DOHH2 (cell line): ENCODE results near the gene RMI1.

Experiments used
- EZH2phosphoT487 ChIP-seq: fragments of 200-600 bp; sonication (generic); IDR thresholded peaks from 2 replicates; pipeline ENCODE4 v1.6.1; 2017; ENCODE audit warnings: borderline replicate concordance, mild to moderate bottlenecking, antibody characterized with exemption, low read length, moderate library complexity, mixed read lengths
- TF ChIP-seq, protein P1 (sequence below): fragments of 200-600 bp; sonication (generic); IDR thresholded peaks from one replicate; pipeline ENCODE4 v1.5.1; 2014; ENCODE audit warnings: antibody characterized with exemption, mild to moderate bottlenecking, low read depth, low read length; ENCODE audit not compliant: poor library complexity, severe bottlenecking

DNA sequence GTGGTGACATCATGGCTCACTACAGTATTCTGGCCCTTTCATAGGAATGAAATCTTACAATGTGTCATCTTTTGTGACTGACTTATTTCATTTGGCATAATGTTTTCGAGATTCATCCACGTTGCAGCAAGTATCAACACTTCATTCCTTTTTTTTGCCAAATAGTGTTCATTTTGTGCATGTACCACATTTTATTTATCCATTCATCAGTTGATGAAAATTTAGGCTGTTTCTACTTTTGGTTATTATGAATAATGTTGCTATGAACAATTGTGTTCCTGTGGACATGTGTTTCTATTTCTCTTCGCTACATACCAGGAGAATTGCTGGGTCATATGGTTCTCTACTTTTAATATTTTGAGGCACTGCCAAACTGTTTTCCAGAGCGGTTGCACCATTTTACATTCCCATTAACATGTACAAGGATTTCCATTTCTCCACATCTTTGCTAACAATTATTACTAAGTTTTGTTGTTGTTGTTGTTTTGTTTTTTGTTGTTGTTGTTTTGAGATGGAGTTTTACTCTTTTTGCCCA, 43.5 kb downstream of the RMI1 start:
- TF ChIP-seq, protein P1, sequence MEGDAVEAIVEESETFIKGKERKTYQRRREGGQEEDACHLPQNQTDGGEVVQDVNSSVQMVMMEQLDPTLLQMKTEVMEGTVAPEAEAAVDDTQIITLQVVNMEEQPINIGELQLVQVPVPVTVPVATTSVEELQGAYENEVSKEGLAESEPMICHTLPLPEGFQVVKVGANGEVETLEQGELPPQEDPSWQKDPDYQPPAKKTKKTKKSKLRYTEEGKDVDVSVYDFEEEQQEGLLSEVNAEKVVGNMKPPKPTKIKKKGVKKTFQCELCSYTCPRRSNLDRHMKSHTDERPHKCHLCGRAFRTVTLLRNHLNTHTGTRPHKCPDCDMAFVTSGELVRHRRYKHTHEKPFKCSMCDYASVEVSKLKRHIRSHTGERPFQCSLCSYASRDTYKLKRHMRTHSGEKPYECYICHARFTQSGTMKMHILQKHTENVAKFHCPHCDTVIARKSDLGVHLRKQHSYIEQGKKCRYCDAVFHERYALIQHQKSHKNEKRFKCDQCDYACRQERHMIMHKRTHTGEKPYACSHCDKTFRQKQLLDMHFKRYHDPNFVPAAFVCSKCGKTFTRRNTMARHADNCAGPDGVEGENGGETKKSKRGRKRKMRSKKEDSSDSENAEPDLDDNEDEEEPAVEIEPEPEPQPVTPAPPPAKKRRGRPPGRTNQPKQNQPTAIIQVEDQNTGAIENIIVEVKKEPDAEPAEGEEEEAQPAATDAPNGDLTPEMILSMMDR = no peak
- TF ChIP-seq EZH2phosphoT487 = no peak
